HL-60/S4 treated with retinoic acid at 250 ng/mL for 4 days and 3 days (cell line): ENCODE measurements around the gene PRXL2A.

Experiments
- in situ Hi-C: fragments of 300-500 bp; cut with MboI; formaldehyde crosslinking; loops from 2 replicates; pipeline ENCODE4 v1.7.0; 2022; ENCODE audit warnings: low sequenced_read_pairs

The PRXL2A gene

DNA sequence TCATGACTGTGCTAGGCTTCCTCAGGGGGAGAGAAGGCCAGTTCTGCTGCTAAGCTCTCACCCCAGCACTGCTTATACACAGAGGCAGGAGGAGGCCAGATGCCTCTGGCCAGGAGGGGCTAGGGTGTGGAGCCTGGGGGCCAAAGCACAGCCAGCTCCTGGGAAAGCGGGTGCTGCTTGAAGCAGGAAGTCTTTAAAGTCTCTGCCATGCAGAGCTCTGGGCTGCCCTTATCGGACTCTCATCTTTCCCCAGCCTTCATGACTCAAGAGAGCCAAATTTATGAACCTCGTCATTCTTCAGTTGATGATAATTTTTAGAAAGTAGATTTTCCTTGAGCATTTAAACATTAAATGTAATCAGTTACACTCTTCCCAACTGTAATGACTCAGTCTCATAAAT is 34.5 kb downstream of the PRXL2A start:
- in situ Hi-C loops = loop anchor here (25.0 kb wide), 1 partner anchor 469 kb away; no protein-coding TSS in a partner anchor

DNA sequence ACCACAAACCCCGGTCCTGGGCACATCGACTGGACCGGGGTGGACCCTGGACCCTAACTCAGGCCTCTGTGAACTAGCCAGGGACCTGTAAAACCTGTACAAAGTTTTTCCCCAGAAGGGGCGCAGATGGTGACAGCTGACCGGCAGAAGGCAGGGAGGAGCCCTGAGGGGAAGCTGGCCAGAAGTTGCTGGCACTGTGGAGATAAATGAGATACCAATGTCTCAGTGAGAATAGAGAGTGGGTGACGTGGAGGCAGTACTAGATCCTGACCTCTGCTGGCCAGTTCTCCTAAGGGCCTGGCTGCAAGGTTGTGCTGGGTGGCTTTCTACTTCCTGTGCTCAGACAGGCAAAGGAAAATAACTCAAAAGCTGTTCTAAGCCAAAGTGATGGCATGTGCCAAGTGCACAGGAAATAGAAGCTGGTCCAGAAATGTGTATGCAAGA is 35.2 kb downstream of the PRXL2A start:
- in situ Hi-C loops = loop anchor here (25.0 kb wide), 1 partner anchor 469 kb away; no protein-coding TSS in a partner anchor

DNA sequence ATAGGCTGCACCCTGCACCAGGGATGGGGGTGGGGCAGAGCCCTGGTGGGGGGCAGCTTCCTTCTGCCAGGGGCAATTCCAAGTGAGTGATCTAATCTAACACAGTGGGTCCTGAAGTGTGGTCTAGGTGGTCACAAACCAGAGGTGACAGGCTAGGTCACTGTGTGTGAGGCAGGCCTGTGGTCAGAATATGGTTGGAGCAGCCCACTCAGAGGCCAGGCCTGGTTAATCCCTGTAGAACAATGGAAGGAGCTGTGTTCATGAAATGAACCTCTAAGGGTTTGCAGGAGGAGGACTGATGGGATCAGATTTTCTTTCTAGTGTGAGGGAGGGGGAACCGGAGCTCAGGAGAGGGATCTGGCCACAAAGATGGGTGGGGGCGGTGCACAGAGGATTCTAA is 35.8 kb downstream of the PRXL2A start:
- in situ Hi-C loops = loop anchor here (25.0 kb wide), 1 partner anchor 468 kb away; no protein-coding TSS in a partner anchor

DNA sequence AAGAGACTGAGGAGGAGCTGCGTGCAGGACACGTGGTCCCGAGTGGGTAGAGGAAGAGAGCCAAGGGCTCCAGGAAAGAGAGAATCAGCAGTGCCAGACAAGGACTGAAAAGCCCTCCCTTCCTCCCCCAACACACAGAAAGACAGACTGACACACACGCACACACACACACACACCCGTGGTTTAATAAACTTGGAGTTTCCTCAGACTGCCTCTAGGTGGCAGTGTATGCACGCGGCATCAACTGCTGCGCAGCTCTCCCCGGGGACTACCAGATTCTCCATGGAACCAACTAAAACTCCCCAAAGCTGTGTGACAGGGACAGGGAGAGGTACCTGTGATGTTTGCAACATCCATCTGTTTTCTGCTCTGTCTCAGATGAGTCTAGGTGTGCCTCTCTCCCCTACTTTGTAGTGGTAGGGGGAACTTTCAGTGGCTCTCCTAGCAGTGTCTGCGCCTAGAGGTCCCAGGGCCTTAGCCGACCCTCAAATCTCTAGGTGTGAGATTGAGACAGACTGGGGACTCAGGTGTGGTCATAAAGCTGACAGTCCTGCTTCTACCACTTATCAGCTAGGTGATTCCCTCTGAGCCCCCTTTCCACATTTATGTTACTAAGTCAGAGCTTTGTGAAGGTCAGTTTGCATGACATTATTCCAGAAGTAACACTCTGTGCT is 36.4 kb downstream of the PRXL2A start:
- in situ Hi-C loops = loop anchor here (25.0 kb wide), 1 partner anchor 468 kb away; no protein-coding TSS in a partner anchor

DNA sequence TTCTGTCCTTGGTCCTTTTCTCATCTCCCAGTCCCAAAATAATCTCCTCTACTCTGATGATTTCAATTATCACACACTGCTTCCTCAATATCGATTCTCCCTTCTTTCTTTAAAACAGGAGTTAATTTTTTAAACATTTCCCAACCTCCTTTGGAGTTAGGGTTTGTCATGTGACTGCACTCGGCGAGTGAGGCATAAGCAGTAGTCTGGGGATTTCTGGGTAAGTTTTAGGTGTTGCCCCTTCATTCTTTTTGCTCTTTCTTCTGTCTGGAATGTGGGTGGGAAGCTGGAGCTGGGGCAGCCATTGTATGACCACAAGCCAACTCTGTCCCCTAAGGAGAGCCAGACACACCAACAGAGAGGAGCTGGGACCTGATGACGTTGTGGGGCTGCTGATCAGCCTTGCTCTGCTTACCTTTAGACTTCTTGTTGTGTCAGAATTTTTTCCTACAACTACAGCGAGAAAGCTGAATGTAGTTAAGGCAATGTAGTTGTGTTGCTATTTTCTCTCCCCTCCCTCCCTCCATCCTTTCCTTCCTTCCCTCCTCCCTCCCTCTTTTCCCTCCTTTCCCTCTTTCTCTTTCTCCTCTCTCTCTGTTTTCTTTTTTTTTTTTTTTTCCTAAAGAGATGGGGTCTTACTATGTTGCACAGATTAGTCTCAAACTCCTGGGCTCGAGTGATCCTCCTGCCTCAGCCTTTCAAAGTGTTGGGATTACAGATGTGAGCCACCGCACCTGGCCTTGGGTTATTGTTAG is 39.3 kb downstream of the PRXL2A start:
- in situ Hi-C loops = loop anchor here (25.0 kb wide), 1 partner anchor 465 kb away; no protein-coding TSS in a partner anchor

DNA sequence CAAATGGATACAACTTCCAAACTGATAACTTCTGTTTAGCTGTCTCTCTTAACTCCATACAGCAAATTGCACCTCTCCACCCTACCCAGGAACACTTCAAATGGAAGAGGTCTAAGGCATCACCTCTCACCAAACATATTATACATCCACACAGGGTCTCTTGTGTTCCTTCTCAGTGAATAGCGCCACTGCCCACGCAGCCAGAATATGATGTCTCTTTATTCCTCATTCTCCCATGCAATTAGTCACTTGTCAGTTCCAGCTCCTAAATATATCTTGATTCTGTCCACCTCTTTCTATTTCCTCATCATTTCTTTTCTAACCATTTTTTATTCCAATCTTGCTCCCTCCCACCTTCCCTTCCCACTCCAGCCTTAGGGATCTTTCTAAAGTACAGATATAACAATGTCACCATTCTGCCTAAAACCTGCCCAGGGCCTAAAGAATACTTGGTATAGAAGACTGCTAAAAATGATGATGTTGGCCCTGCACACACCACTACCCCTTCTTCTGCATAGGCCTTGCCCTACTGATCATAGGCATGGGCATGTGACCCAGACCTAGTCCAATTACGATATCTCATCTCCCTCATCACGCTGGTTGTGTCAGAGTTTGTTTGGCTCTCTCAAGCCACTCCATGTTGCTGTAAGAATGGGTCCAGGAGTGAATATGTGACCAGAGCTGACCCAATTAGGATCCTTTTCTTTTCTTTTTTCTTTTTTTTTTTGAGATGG is 40.0 kb downstream of the PRXL2A start:
- in situ Hi-C loops = loop anchor here (25.0 kb wide), 1 partner anchor 464 kb away; no protein-coding TSS in a partner anchor

DNA sequence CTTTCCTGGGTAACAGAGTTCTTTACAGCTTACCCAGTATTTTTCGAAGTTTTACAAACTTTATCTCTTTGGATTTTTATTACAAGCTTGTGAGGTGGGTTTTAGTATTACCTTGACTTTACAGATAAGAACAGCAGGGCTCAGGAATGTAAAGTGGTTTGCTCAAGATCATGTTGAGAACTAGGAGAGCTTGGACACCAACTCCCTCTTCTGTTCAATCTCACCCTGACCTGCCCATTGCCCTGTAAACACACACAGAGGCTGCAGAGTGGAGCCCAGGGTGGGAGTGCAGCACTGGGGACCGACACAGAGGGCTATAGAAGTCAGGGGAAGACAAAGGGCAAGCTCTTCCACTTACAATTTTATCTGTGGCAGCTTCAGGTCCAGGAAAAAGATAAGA is 41.2 kb downstream of the PRXL2A start:
- in situ Hi-C loops = loop anchor here (25.0 kb wide), 1 partner anchor 463 kb away; no protein-coding TSS in a partner anchor

DNA sequence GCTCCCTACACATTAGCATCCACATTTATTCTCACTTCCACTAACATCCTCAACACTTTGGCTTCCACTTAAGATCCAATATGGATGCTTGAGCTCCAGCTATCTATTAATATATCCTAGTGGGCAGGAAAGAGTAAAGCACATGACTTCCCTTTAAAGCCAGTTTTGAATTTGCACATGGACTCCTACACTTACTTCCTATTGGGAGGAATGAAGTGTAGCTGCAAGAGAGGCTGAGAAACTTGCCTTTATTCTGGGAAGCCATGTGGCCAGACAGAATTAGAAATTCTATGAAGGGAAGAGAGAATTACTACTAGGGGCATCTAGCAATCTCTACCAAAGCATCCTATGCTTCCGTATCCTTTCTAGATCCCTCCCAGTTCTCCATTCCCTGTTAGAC is 42.8 kb downstream of the PRXL2A start:
- in situ Hi-C loops = no loop called here

DNA sequence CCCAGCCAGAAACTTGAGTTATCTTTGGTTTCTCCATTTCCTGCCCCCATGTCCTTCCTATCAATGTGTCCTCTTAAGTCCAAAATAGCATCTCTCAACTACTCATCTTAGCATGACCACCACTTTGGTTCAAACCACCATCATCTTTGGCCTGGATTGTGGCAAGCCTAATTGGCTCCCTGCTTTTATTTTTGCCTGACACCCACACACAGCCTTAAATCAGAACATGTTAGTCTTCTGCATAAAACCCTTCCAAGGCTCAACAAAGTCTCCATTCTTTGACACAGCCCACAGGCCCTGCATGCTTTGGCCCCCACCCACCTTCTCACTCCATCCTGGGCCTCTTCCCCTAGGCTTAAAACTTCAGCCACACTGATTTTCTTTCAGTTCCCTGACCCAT is 43.7 kb downstream of the PRXL2A start:
- in situ Hi-C loops = no loop called here

DNA sequence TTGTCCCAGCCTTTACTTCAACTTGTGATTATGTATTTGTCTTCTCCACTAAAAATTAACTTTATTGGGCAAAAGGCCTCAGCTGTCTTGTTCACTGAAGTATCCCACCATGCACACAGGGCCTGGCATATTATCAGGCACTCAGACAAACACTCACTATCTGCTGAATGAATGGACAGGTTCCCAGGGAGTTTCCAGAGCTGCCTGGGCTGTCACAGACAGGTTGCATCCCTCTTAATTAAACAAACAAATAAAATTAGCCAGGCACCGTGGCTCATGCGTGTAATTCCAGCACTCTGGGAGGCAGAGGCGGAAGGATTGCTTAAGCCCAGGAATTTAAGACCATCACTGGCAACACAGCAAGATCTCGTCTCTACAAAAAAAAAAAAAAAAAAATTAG is 44.3 kb downstream of the PRXL2A start:
- in situ Hi-C loops = no loop called here

DNA sequence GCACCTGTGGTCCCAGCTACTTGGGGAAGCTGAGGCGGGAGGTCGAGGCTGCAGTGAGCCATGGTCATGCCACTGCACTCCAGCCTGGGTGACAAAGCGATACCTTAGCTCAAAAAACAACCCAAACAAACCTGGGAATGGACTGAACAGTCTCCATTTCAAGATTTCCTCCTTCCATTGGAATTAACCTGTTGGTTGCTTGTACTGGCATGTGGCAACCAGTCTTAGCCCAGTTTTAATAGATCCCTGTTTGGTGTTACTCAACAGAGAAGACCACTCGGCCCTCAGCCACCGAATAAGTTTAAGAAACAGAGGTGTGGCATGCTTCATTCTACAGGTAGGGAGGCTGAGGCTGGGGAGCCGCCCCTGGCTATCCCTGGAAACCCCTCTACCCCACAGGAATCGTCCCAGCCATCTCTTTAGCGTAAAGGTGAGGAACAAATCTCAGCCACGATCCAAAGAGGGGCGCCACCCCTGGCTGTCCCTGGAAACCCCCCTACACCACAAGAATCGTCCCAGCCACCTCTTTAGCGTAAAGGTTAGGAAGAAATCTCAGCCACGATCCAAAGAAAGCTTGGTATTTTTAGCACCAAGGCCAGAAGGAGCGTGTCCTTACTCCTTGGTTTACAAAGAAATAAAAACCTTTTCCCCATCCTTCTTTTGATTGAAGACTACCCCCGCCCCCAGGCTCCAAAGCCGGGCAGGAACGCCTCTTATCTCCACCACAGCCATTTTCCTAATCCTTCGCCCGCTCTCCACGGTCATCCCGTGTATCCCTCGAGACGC is 44.9 kb downstream of the PRXL2A start:
- in situ Hi-C loops = no loop called here

DNA sequence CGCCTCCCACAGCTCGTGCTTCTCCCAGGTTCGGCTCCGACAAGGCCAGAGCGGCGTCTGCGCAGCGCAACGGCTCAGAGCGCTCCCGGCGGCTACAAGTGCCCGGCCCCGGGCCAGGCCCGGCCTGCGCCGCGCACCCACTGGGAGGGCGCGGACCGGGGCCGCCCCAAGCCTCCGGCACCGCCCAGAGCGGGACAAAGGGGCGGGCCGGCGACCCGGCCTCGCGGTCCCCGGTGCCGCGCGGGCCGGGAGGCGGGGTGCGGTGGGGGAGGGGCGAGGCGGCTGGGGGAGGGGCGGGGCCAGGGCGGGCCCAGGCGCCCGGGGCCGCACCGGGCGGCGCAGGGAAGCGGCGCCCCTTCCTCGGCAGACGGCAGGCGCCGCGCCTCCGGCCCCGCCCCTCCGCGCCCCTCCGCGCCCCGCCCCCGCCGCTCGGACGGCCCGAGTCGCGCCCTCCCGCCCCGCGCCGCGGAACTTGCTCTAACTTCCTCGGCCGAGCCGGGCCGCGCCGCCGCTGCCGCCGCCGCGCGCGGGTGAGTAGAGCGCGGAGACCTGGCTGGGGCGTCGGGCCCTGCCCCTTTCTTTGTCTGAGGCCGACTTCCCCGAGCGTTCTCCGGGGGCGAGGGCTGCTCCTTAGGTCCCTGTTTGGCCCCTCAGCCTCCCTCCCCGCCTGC is 45.6 kb downstream of the PRXL2A start, which contains the start of gene TSPAN14:
TSS of gene TSPAN14 (plus strand) at position 469 of the 671 bp plus-strand sequence. CDS start 34,924 bp downstream, outside the sequence.
- in situ Hi-C loops = no loop called here

DNA sequence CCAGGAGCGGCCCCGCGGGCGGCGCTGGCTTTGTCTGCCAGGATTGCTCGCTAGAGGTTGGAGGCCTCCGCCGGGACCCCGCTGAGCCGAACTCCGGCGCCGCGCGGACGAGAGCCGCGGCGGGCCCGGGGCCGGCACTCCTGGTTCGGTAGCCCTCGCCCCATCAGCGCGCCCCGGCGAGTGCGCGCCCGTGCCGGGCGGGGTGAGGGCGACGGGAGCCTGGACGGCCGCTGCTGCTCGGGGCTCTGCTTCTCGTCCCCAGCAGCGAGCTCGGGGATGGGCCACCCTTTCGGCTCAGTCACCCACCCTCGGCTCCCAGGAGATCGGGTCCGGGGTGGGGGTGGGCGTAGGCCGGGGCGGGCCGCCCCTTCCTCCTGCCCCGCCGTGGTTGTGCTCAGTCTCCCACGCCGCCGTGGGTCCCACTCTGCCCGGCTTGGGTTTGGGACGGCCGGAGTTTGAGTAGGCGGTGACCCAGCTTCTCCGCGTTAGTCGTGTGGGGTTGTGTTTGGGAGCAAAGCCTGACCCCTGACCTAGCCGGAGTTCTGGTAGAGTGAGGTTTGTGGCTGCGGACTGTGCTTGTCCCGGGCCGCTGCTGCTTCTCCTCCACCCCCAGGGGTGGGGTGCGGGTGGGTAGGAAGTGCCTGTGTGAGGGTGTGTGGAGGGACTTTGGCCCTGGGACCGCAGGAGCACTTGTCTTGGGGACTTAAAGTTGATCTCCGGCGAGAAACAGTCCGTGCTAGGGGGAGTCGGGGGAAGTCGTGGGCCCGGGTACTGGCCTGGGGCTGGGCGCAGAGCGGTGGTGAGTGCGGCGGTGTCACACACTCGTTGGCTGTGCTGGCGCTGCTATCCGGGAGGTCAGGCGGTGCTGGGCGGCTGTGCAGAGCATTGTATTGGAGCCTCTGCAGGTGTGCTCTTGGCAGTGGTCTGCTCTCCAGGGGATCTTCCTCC is 46.4 kb downstream of the PRXL2A start:
- in situ Hi-C loops = loop anchor here (5.0 kb wide), 1 partner anchor 38 kb away; no protein-coding TSS in a partner anchor

DNA sequence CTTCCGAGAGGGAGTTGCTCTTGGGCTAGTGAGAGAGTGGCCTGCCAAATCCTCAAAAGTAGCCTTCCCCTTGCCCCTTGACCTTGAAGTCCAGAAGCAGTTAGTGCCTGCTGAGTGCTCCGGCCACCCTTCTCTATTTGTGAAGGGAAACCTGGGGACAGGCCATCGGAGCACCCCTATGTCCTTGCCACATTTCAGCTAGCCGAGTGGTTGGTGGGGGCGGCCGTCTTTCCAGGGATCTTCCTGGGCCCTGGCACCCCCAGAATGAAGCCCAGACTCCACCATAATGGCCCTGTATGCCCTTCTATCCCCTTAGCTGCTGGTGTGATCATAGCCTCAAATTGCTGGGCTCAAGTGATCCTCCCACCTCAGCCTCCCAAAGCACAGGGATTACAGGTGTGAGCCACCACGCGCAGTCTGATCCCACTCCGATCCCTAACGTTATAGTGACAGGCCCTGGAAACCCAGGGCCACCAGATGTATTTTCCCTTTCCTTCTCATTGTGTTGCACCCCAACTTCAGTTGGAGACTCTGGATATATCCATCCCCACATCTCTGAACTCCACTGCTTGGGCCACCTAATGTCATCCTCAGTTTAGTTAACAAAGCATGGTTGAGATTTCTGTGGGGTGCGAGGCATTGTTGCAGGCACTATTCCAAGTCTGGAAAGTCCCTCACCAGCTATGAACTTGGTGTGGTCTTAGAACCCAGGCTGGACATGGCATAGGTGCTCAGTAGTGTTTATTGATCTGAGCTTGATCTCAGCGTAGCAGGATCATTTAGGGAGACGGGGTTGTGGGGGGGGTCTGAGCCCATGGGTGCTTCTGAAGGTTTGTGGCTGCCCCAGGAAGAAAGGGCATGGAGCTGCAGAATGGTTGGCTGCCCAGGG is 47.4 kb downstream of the PRXL2A start:
- in situ Hi-C loops = loop anchor here (5.0 kb wide), 1 partner anchor 37 kb away; no protein-coding TSS in a partner anchor

DNA sequence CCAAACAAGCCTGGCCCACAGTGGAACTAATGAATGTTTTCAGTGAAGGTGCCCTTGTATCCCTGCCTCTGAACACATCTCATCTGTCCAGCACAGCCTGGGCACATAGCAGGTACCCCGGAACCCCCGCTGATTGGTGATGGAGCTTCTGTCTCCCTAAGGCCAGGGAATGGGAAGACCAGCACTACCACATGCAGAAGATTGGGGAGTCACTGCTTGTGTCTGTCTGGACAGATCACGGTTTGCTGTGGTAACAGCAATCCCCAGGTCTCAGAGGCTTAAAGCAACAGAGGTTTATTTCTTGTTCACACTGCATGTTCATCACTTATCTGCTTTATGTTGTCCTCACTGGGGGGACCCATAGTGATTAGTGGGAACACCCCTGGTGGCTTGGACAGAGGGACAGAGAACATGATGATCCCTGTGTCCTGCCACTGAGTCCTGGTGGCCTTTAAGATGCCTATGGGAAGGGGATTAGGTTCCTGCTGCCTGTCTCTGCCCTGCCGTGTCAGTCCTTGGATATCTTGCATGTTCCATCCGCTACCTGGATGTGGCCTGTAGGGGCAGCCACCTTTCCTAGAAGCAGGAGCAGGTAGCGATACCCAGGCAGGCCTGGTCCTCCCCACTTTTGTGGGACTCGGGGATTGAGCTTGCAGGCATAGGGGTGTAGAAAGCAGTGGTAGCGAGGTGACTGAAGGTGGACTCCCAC is 49.4 kb downstream of the PRXL2A start:
- in situ Hi-C loops = loop anchor here (5.0 kb wide), 1 partner anchor 35 kb away; no protein-coding TSS in a partner anchor

DNA sequence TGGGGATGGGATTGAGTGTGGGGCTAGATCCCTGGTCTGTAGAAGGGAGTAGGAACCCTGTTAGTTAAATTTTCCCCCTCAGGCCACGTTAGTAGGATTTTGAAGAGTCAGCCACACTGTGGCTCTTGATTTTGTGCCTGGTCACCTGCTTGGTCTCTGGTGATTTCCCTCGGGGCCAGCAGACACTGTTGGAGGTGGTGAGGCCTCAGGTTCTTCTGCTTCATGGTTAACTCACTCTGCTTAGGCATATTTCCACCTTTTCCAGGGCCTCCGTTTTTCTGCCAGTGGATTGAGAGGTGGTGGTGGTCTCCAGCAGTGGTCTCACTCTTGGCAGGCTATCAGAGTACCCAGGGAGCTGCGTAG is 49.9 kb downstream of the PRXL2A start:
- in situ Hi-C loops = loop anchor here (5.0 kb wide), 1 partner anchor 34 kb away; no protein-coding TSS in a partner anchor

DNA sequence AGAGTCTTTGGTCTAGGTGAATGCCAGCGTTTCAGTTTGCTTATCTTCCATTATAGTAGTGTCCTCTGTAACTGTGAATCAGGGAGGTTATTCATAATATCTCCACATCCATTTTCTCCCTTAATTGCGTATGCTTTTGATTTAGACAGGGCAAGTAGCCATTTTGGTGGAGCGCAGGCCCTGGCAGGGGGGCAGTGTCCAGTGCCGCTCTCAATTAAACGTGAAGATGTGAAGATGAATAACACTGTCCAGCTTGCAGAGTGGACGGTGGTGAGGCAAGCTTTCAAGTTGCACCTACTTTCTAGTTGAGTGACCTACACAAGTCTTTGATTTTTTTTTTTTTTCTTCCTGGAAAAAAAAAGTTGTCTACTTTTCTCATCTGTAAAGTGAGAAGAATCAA is 50.3 kb downstream of the PRXL2A start:
- in situ Hi-C loops = loop anchor here (5.0 kb wide), 1 partner anchor 34 kb away; no protein-coding TSS in a partner anchor
